A549 (cell line): ENCODE data around the gene SAP30L. TPM values are rescaled to one million over a fixed set of nuclear protein-coding genes. Genes with fewer than 3 reads are reported as not detected.

Experiments used
- ATAC-seq, 2 experiments: fragments of 200-7000 bp in 1 of 2; fragments of >200 bp in 1 of 2; cut with Nextera tagmentation in 1 of 2; cut with Tn5 transposase in 1 of 2; 3 replicates each; pipeline versions ENCODE4 v1.8.0 to v1.9.1; 2018 to 2020; ENCODE audit warnings: mild to moderate bottlenecking in 1 of 2, moderate library complexity in 1 of 2
- CTCF ChIA-PET: fragments of 300-600 bp; sonication (Branson Sonifier 250); formaldehyde crosslinking; extraction: SDS; loops from one replicate; lab custom pipeline; 2021; ENCODE audit warnings: antibody characterized with exemption, inconsistent platforms; lab: Yijun Ruan, JAX
- POLR2A ChIA-PET: fragments of 350-600 bp; formaldehyde crosslinking; extraction: SDS; loops from one replicate; lab custom pipeline; 2021; ENCODE audit warnings: antibody characterized with exemption, inconsistent platforms; lab: Yijun Ruan, JAX
- DNase-seq, 2 experiments: peaks; one replicate each; pipeline versions ENCODE4 v3.0.0 to v3.0.0-alpha.2; 2011 to 2016; ENCODE audit warnings: low read depth in 1 of 2, low spot score in 1 of 2
- FAIRE-seq: peaks from 2 replicates; lab custom pipeline; 2011; peaks lifted over from hg19 to GRCh38; lab: Jason Lieb, UNC
- H3K27ac ChIP-seq, 2 experiments: fragments of >200 bp; sonication (Bioruptor Twin); formaldehyde crosslinking; 3 replicates each; pipeline ENCODE4 v1.5.1; 2016 to 2017
- H3K4me1 ChIP-seq: fragments of >200 bp; sonication (Bioruptor Twin); formaldehyde crosslinking; 3 replicates; pipeline ENCODE4 v1.6.1; 2016
- H3K4me2 ChIP-seq: fragments of >200 bp; sonication (Bioruptor Twin); formaldehyde crosslinking; 3 replicates; pipeline ENCODE4 v1.6.1; 2016
- H3K4me3 ChIP-seq: fragments of >200 bp; sonication (Bioruptor Twin); formaldehyde crosslinking; 3 replicates; pipeline ENCODE4 v1.5.1; 2016
- H3K9me3 ChIP-seq: fragments of >200 bp; sonication (Bioruptor Twin); formaldehyde crosslinking; 3 replicates; pipeline ENCODE4 v1.6.1; 2016
- CBX2 ChIP-seq: fragments of 200-600 bp; sonication (generic); IDR thresholded peaks from 2 replicates; pipeline ENCODE4 v1.6.1; 2016; ENCODE audit warnings: low read depth, mild to moderate bottlenecking, borderline replicate concordance
- EHMT2 ChIP-seq: fragments of 200-600 bp; sonication (generic); IDR thresholded peaks from 2 replicates; pipeline ENCODE4 v1.6.1; 2016; ENCODE audit warnings: antibody characterized with exemption, low read depth, mild to moderate bottlenecking, moderate library complexity
- ESRRA ChIP-seq: fragments of 150-350 bp; IDR thresholded peaks from 2 replicates; pipeline ENCODE4 v1.6.1; 2014; ENCODE audit warnings: mild to moderate bottlenecking, low read length, borderline replicate concordance
- FOSB ChIP-seq: fragments of 250-450 bp; sonication (Bioruptor Pico); IDR thresholded peaks from 2 replicates; pipeline ENCODE4 v1.5.0; 2020; ENCODE audit warnings: mild to moderate bottlenecking, moderate library complexity
- FOSL2 ChIP-seq, 2 experiments: fragments of 450-650 bp in 1 of 2; fragments of >200 bp in 1 of 2; sonication (Bioruptor Twin) in 1 of 2; formaldehyde crosslinking; IDR thresholded peaks; 2 replicates each; pipeline versions ENCODE4 v1.5.0 to v1.6.1; 2016 to 2020; ENCODE audit warnings: mild to moderate bottlenecking in 1 of 2, moderate library complexity in 1 of 2
- HOXB5 ChIP-seq: fragments of 250-450 bp; sonication (Bioruptor Pico); IDR thresholded peaks from 2 replicates; pipeline ENCODE4 v1.5.0; 2020; ENCODE audit warnings: mild to moderate bottlenecking, moderate library complexity
- JUN ChIP-seq, 2 experiments: fragments of >200 bp; sonication (Bioruptor Twin); formaldehyde crosslinking; IDR thresholded peaks; 2 replicates in 1 of 2; 3 replicates in 1 of 2; pipeline ENCODE4 v1.6.1; 2016 to 2017
- KDM1A ChIP-seq: fragments of 200-600 bp; sonication (generic); IDR thresholded peaks from 2 replicates; pipeline ENCODE4 v1.6.1; 2016; ENCODE audit warnings: low read depth, mild to moderate bottlenecking
- KDM5A ChIP-seq: fragments of 200-600 bp; sonication (generic); IDR thresholded peaks from 2 replicates; pipeline ENCODE4 v1.6.1; 2016; ENCODE audit warnings: antibody characterized with exemption, mild to moderate bottlenecking
- NPAS2 ChIP-seq: fragments of 250-450 bp; sonication (Bioruptor Pico); IDR thresholded peaks from 2 replicates; pipeline ENCODE4 v1.8.0; 2022; ENCODE audit warnings: mild to moderate bottlenecking, moderate library complexity, borderline replicate concordance
- PHF8 ChIP-seq: fragments of 200-600 bp; sonication (generic); IDR thresholded peaks from 2 replicates; pipeline ENCODE4 v1.6.1; 2016; ENCODE audit warnings: low read depth, mild to moderate bottlenecking, antibody characterized with exemption, moderate library complexity, borderline replicate concordance
- POLR2A ChIP-seq: IDR thresholded peaks from 2 replicates; pipeline ENCODE4 v1.6.1; 2012; ENCODE audit warnings: mild to moderate bottlenecking, low read length
- POLR2AphosphoS2 ChIP-seq: conservative IDR thresholded peaks from 2 replicates; pipeline ENCODE4 v1.6.1; 2012; ENCODE audit warnings: low read length, improper control_type of control experiment, inconsistent platforms
- RCOR1 ChIP-seq: fragments of 150-350 bp; IDR thresholded peaks from 2 replicates; pipeline ENCODE4 v1.6.1; 2014; ENCODE audit warnings: antibody characterized with exemption, low read length, low read depth
- RFX5 ChIP-seq: fragments of 450-650 bp; IDR thresholded peaks from 2 replicates; pipeline ENCODE4 v1.7.1; 2014; ENCODE audit warnings: antibody characterized with exemption, mild to moderate bottlenecking, moderate library complexity
- TP53 ChIP-seq: fragments of 250-450 bp; sonication (Bioruptor Pico); IDR thresholded peaks from 2 replicates; pipeline ENCODE4 v1.5.0; 2021; ENCODE audit warnings: mild to moderate bottlenecking, moderate library complexity
- ZSCAN20 ChIP-seq: fragments of 250-450 bp; sonication (Bioruptor Pico); IDR thresholded peaks from 2 replicates; pipeline ENCODE4 v1.8.0; 2022; ENCODE audit warnings: mild to moderate bottlenecking, moderate library complexity
- WGBS: methylation state at CpG from one replicate; pipeline ENCODE4 v1.1.6; 2017; ENCODE audit errors: missing lambda C conversion rate; 5-methylcytosine and 5-hydroxymethylcytosine counted together
- polyA minus RNA-seq: library from RNA; depleted of rRNA, polyadenylated mRNA; stranded (reverse); fragments of >200 nt; gene quantifications from 2 replicates; pipeline ENCODE4 v1.2.3, GENCODE V29; 2011; rRNA and poly(A)+ RNA removed
- polyA plus RNA-seq, 4 experiments: library from polyadenylated mRNA; depleted of rRNA in 3 of 4; stranded (reverse); fragments of >200 nt; fragmentation: RNase III in 1 of 4; extraction: RNeasy Plus Mini Kit Qiagen cat#74134 plus additional on column Dnase treatment in 1 of 4; gene quantifications; 2 replicates in 3 of 4; 3 replicates in 1 of 4; pipeline ENCODE4 v1.2.3, GENCODE V29; 2011 to 2017
- TF ChIP-seq, protein P1 (sequence below): fragments of >200 bp; sonication (Bioruptor Twin); formaldehyde crosslinking; IDR thresholded peaks from 3 replicates; pipeline ENCODE4 v1.6.1; 2016
- TF ChIP-seq, protein P2 (sequence below): IDR thresholded peaks from 2 replicates; pipeline ENCODE4 v1.6.1; 2012; ENCODE audit warnings: low read depth, borderline replicate concordance
- TF ChIP-seq, protein P3 (sequence below): IDR thresholded peaks from 2 replicates; pipeline ENCODE4 v1.6.1; 2012
- TF ChIP-seq, protein P4 (sequence below): IDR thresholded peaks from 2 replicates; pipeline ENCODE4 v1.6.1; 2012
- TF ChIP-seq, protein P5 (sequence below): fragments of 450-650 bp; IDR thresholded peaks from 2 replicates; pipeline ENCODE4 v1.6.1; 2014; ENCODE audit warnings: antibody characterized with exemption
- TF ChIP-seq, protein P6 (sequence below): fragments of 150-350 bp; IDR thresholded peaks from 2 replicates; pipeline ENCODE4 v1.6.1; 2014; ENCODE audit warnings: low read depth, mild to moderate bottlenecking, low read length

SAP30L gene, protein sequence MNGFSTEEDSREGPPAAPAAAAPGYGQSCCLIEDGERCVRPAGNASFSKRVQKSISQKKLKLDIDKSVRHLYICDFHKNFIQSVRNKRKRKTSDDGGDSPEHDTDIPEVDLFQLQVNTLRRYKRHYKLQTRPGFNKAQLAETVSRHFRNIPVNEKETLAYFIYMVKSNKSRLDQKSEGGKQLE
- polyA plus RNA-seq (2011; rRNA removed) = 40.8 and 50.3 TPM in 2 replicates
- polyA plus RNA-seq (2012; cell fraction: cytosol; rRNA removed) = 19.1 and 19.2 TPM in 2 replicates
- 6.5 and 8.6 TPM in 2 replicates for polyA plus RNA-seq (2012; cell fraction: nucleus; rRNA removed)
- 23.5 to 25.3 TPM (median 24.9 TPM) in 3 replicates for polyA plus RNA-seq (2017; fragmentation: RNase III; extraction: RNeasy Plus Mini Kit Qiagen cat#74134 plus additional on column Dnase treatment)
- polyA minus RNA-seq = 11.7 and 14.5 TPM in 2 replicates

DNA sequence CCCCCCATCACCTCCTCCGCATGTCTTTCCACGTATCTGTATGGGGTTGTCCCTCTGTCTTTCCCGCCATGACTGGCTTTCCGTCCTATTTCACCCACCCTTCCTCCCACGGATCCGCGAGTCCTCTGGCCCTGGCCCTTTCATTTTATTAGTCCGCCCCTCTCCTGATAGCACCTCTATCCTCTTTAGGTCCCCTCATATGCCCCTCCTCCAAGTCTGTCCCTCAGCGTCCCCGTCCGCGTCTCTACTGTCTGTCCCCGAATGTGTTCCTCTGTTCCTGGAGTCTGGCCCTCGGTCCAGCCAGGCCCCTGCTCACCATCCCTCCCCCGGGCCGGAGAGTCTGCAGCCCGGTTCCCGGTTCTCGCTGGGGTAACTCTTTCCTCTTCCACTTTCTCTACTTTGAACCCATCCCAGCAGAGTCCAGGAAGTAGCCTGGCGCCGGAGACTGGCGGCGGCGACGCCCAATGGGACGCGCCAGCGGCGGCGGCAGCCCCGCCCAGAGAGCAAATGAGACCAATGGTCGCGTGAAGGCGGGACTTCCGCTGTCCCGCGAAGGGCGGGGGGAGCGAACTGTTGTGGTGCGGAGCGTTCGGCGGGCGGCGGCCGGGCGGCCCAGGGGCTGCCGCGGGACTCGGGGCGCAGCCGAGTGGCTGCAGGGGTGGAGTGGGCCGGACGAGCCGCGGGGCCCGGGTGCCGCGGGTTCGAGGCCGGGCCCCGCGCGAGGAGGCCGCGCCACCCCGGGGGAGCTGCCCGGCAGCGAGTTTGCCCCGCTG, at the start of gene SAP30L:
TSS of gene SAP30L (plus strand) at position 576 of the 773 bp plus-strand sequence. CDS start 608 bp downstream, outside the sequence.
- peak; percentile 94 to 96 for ATAC-seq
- TF ChIP-seq, protein P1, sequence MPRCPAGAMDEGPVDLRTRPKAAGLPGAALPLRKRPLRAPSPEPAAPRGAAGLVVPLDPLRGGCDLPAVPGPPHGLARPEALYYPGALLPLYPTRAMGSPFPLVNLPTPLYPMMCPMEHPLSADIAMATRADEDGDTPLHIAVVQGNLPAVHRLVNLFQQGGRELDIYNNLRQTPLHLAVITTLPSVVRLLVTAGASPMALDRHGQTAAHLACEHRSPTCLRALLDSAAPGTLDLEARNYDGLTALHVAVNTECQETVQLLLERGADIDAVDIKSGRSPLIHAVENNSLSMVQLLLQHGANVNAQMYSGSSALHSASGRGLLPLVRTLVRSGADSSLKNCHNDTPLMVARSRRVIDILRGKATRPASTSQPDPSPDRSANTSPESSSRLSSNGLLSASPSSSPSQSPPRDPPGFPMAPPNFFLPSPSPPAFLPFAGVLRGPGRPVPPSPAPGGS = peak; percentile 71; the same call in 2 of the 3 replicates
- TF ChIP-seq JUN (IDR thresholded peaks at IDR 0.05) (peak in 1 of 2 experiments; percentile 52; a peak in 2 of 5 replicates), FOSL2 (IDR thresholded peaks at IDR 0.05) (no peak), FOSL2 (CRISPR knock-in tag; IDR thresholded peaks at IDR 0.05) (no peak), PHF8 (peak; percentile 35; the same call in 1 of the 2 replicates), TP53 (CRISPR knock-in tag) (no peak), POLR2AphosphoS2 (no peak), POLR2A (peak; percentile 48)
- TF ChIP-seq, protein P2, sequence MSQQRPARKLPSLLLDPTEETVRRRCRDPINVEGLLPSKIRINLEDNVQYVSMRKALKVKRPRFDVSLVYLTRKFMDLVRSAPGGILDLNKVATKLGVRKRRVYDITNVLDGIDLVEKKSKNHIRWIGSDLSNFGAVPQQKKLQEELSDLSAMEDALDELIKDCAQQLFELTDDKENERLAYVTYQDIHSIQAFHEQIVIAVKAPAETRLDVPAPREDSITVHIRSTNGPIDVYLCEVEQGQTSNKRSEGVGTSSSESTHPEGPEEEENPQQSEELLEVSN = peak; percentile 28; the same call in 1 of the 2 replicates
- TF ChIP-seq, protein P3, sequence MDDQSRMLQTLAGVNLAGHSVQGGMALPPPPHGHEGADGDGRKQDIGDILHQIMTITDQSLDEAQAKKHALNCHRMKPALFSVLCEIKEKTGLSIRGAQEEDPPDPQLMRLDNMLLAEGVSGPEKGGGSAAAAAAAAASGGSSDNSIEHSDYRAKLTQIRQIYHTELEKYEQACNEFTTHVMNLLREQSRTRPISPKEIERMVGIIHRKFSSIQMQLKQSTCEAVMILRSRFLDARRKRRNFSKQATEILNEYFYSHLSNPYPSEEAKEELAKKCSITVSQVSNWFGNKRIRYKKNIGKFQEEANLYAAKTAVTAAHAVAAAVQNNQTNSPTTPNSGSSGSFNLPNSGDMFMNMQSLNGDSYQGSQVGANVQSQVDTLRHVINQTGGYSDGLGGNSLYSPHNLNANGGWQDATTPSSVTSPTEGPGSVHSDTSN = peak; percentile 98
- TF ChIP-seq, protein P4, sequence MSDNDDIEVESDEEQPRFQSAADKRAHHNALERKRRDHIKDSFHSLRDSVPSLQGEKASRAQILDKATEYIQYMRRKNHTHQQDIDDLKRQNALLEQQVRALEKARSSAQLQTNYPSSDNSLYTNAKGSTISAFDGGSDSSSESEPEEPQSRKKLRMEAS = peak; percentile 33
- TF ChIP-seq, all 56 proteins: peak for 7
- ChIA-PET POLR2A (interaction anchor here (1.1 kb wide), 1 partner anchor 256 kb away, joined by 3 read pairs; the partner anchor contains the start of gene GALNT10), CTCF (no interaction called here)
- Histone ChIP-seq H3K9me3 (no peaks in the 10 kb centered on the region), H3K4me2 (peak within 1 kb of the TSS; percentile 97), H3K4me3 (peak within 1 kb of the TSS; percentile 95), H3K4me1 (peaks cover 29% of the 10 kb centered on the region), H3K27ac (peak within 1 kb of the TSS; percentile 70 to 96)
- WGBS = under 1% methylated on average over 33 of the region's 70 CpGs
- peak; percentile 89 to 100 for DNase-seq
- FAIRE-seq = no peak

DNA sequence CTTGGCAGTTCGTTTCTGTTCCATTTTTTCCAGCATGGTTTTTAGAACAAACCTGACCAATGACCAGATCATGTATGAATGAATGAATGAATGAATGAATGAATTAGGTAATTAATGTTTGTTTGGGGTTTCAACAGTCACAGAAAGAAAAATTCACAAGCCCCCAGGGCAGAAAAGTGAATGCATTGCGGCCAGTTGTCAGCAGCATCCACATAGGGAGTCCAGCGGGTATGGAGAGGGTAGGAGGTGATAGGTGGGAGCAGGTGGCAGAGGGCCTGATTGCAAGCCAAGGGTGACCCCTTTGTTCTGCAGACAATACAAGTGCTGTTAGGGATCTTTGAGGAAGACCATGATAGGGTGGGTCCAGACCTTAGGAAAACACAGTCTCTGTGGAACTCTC, 49.7 kb upstream of the SAP30L start:
- FAIRE-seq (no peak), ATAC-seq (no peak), DNase-seq (no peak)
- Histone ChIP-seq H3K4me3 (no peak overlapping the region), H3K9me3 (no peaks in the 10 kb centered on the region), H3K27ac (peak overlapping the region in 1 of 2 experiments; percentile 77; a peak in 2 of 6 replicates), H3K4me1 (peaks cover 31% of the 10 kb centered on the region), H3K4me2 (0 out of 3 replicates have a peak overlapping the region, but pooled peaks have one; percentile 0)
- POLR2A ChIA-PET = no interaction called here
- CTCF ChIA-PET = interaction anchor here (1.4 kb wide), 1 partner anchor 9 kb away, joined by 6 read pairs; no protein-coding TSS in a partner anchor
- WGBS = 92% methylated on average over 3 of the region's 3 CpGs
- TF ChIP-seq, protein P2 = no peak
- TF ChIP-seq ESRRA (no peak), NPAS2 (no peak), ZSCAN20 (CRISPR knock-in tag) (no peak), KDM5A (no peak), RCOR1 (no peak), FOSB (CRISPR knock-in tag) (no peak), KDM1A (no peak), RFX5 (no peak), HOXB5 (CRISPR knock-in tag) (no peak), TP53 (CRISPR knock-in tag) (no peak), EHMT2 (no peak), CBX2 (no peak)
- TF ChIP-seq, protein P5, sequence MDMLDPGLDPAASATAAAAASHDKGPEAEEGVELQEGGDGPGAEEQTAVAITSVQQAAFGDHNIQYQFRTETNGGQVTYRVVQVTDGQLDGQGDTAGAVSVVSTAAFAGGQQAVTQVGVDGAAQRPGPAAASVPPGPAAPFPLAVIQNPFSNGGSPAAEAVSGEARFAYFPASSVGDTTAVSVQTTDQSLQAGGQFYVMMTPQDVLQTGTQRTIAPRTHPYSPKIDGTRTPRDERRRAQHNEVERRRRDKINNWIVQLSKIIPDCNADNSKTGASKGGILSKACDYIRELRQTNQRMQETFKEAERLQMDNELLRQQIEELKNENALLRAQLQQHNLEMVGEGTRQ = no peak
- TF ChIP-seq, protein P4 = no peak
- TF ChIP-seq, protein P3 = no peak
- TF ChIP-seq, protein P6, sequence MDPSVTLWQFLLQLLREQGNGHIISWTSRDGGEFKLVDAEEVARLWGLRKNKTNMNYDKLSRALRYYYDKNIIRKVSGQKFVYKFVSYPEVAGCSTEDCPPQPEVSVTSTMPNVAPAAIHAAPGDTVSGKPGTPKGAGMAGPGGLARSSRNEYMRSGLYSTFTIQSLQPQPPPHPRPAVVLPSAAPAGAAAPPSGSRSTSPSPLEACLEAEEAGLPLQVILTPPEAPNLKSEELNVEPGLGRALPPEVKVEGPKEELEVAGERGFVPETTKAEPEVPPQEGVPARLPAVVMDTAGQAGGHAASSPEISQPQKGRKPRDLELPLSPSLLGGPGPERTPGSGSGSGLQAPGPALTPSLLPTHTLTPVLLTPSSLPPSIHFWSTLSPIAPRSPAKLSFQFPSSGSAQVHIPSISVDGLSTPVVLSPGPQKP = no peak
